MM.1S (cell line): ENCODE data around the gene TCF25.
"Not testable (repeated sequence)": the region's sequence is repeated elsewhere in the genome, so short reads cannot be mapped to it uniquely, and the experiment has no call there.

ENCODE experiments used
- DNase-seq: peaks from one replicate; pipeline ENCODE4 v3.0.0-alpha.2; 2015
- H2AFZ ChIP-seq: fragments of 300-600 bp; sonication (generic); 2 replicates; pipeline ENCODE4 v1.6.0; 2016; ENCODE audit warnings: antibody characterized with exemption, low read length
- H3F3A ChIP-seq: fragments of 300-600 bp; sonication (generic); 2 replicates; pipeline ENCODE4 v1.6.1; 2016; ENCODE audit warnings: mild to moderate bottlenecking, antibody characterized with exemption, low read length, moderate library complexity, mixed read lengths; ENCODE audit not compliant: insufficient read depth
- H3K27ac ChIP-seq: fragments of 300-600 bp; sonication (generic); 2 replicates; pipeline ENCODE4 v1.5.1; 2016; ENCODE audit warnings: mild to moderate bottlenecking, low read length
- H3K27me3 ChIP-seq: fragments of 300-600 bp; sonication (generic); replicated peaks from 2 replicates; pipeline ENCODE4 v1.6.0; 2016; ENCODE audit warnings: low read length; ENCODE audit not compliant: insufficient read depth
- H3K36me3 ChIP-seq: fragments of 300-600 bp; sonication (generic); replicated peaks from 2 replicates; pipeline ENCODE4 v1.6.1; 2016; ENCODE audit warnings: mild to moderate bottlenecking, low read length, mixed read lengths; ENCODE audit not compliant: insufficient read depth
- H3K4me1 ChIP-seq: fragments of 300-600 bp; sonication (generic); 2 replicates; pipeline ENCODE4 v1.6.1; 2016; ENCODE audit warnings: low read length, mixed read lengths
- H3K4me2 ChIP-seq: fragments of 300-600 bp; sonication (generic); 2 replicates; pipeline ENCODE4 v1.6.0; 2016; ENCODE audit warnings: low read depth, low read length
- H3K4me3 ChIP-seq: fragments of 300-600 bp; sonication (generic); 2 replicates; pipeline ENCODE4 v1.5.1; 2016; ENCODE audit warnings: low read length, mixed read lengths
- H3K79me2 ChIP-seq: fragments of 300-600 bp; sonication (generic); 2 replicates; pipeline ENCODE4 v1.6.1; 2016; ENCODE audit warnings: mixed run types, low read length, mixed read lengths
- H3K9ac ChIP-seq: fragments of 300-600 bp; sonication (generic); 2 replicates; pipeline ENCODE4 v1.6.1; 2016; ENCODE audit warnings: low read length, mixed read lengths
- H3K9me2 ChIP-seq: fragments of 300-600 bp; sonication (generic); replicated peaks from 2 replicates; pipeline ENCODE4 v1.6.1; 2016; ENCODE audit warnings: mild to moderate bottlenecking, low read length, mixed read lengths; ENCODE audit not compliant: insufficient read depth
- H3K9me3 ChIP-seq: fragments of 300-600 bp; sonication (generic); replicated peaks from 2 replicates; pipeline ENCODE4 v1.6.1; 2016; ENCODE audit warnings: mild to moderate bottlenecking, low read length, mixed read lengths; ENCODE audit not compliant: insufficient read depth
- H4K20me1 ChIP-seq: fragments of 300-600 bp; sonication (generic); 2 replicates; pipeline ENCODE4 v1.6.1; 2016; ENCODE audit warnings: mild to moderate bottlenecking, low read length, moderate library complexity, mixed read lengths; ENCODE audit not compliant: insufficient read depth
- EZH2 ChIP-seq: fragments of 300-600 bp; sonication (generic); optimal IDR thresholded peaks from 2 replicates; pipeline ENCODE3; 2017; ENCODE audit warnings: low read depth, mild to moderate bottlenecking, antibody characterized with exemption, low read length, mixed read lengths
- EZH2phosphoT487 ChIP-seq: fragments of 300-600 bp; sonication (generic); IDR thresholded peaks from 2 replicates; pipeline ENCODE4 v1.6.1; 2018; ENCODE audit warnings: antibody characterized with exemption, low read length
- TF ChIP-seq, protein P1 (sequence below): fragments of 300-600 bp; sonication (generic); IDR thresholded peaks from 2 replicates; pipeline ENCODE4 v1.5.1; 2016; ENCODE audit warnings: antibody characterized with exemption, low read length, mixed read lengths

TCF25 gene

DNA sequence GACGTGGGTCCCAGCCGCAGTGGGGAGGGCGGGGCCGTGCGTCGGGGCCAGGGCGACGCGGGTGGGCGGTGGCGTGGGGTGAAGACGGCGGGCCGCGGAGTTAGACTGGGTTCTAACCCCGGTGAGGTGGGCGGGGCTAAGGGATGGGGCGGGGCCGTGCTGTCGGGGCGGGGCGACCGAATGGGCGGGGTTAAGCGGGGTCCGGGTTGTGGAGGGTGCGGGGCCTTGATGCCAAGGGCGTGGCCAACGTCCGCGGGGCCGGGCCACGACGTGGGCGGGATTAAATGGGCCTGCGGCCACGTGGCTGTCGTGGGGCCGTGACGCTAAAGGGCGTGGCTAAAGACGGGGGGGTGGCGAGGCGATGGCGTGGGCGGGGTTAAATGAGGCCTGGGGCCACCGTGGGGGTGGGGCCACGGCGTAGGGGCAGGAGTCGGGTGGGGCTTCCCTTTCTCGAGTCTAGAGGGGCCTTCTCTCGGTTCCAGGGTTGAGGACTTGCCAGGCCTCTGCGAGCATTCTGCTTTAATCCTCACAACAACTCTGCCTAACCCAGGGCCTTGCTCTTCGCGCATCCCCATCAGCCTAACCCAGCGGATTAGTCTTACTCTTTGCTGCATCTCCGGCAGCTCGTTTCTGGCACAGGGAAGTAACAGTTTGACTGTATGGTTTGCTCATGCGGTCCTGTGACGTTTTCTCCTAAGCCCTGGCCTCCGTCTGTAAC lies 739 bp downstream of the TCF25 start:
- H3K9me2 ChIP-seq: no peaks in the 10 kb centered on the region
- H3K27me3 ChIP-seq: no peaks in the 10 kb centered on the region
- no peaks in the 10 kb centered on the region for H4K20me1 ChIP-seq
- H3K79me2 ChIP-seq: peaks cover 43% of the 10 kb centered on the region
- TF ChIP-seq, protein P1, sequence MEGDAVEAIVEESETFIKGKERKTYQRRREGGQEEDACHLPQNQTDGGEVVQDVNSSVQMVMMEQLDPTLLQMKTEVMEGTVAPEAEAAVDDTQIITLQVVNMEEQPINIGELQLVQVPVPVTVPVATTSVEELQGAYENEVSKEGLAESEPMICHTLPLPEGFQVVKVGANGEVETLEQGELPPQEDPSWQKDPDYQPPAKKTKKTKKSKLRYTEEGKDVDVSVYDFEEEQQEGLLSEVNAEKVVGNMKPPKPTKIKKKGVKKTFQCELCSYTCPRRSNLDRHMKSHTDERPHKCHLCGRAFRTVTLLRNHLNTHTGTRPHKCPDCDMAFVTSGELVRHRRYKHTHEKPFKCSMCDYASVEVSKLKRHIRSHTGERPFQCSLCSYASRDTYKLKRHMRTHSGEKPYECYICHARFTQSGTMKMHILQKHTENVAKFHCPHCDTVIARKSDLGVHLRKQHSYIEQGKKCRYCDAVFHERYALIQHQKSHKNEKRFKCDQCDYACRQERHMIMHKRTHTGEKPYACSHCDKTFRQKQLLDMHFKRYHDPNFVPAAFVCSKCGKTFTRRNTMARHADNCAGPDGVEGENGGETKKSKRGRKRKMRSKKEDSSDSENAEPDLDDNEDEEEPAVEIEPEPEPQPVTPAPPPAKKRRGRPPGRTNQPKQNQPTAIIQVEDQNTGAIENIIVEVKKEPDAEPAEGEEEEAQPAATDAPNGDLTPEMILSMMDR: no peak
- TF ChIP-seq EZH2phosphoT487: no peak
- no peak for TF ChIP-seq EZH2
- H3K9ac ChIP-seq: peak overlapping the region; percentile 93
- 0 out of 2 replicates have a peak, but pooled peaks cover 3% of the 10 kb centered on the region for H3K4me1 ChIP-seq
- peak; percentile 82 for DNase-seq
- 0 out of 2 replicates have a peak, but pooled peaks cover 5% of the 10 kb centered on the region for H3F3A ChIP-seq
- no peaks in the 10 kb centered on the region for H3K9me3 ChIP-seq
- peak overlapping the region; percentile 47; the same call in 1 of the 2 replicates for H3K4me2 ChIP-seq
- H2AFZ ChIP-seq: no peak overlapping the region
- peak overlapping the region; percentile 75 for H3K4me3 ChIP-seq
- H3K36me3 ChIP-seq: no peaks in the 10 kb centered on the region
- peak overlapping the region; percentile 98; the same call in 1 of the 2 replicates for H3K27ac ChIP-seq

DNA sequence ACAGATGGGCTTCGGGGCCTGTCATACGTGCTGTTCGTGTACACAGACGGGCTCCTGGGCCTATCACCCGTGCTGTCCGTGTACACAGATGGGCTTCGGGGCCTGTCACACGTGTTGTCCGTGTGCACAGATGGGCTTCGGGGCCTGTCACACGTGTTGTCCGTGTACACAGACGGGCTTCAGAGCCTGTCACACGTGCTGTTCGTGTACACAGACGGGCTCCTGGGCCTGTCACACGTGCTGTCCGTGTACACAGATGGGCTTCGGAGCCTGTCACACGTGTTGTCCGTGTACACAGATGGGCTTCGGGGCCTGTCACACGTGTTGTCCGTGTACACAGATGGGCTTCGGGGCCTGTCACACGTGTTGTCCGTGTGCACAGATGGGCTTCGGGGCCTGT lies 5.7 kb downstream of the TCF25 start:
- H3K36me3 ChIP-seq: not testable (repeated sequence)

DNA sequence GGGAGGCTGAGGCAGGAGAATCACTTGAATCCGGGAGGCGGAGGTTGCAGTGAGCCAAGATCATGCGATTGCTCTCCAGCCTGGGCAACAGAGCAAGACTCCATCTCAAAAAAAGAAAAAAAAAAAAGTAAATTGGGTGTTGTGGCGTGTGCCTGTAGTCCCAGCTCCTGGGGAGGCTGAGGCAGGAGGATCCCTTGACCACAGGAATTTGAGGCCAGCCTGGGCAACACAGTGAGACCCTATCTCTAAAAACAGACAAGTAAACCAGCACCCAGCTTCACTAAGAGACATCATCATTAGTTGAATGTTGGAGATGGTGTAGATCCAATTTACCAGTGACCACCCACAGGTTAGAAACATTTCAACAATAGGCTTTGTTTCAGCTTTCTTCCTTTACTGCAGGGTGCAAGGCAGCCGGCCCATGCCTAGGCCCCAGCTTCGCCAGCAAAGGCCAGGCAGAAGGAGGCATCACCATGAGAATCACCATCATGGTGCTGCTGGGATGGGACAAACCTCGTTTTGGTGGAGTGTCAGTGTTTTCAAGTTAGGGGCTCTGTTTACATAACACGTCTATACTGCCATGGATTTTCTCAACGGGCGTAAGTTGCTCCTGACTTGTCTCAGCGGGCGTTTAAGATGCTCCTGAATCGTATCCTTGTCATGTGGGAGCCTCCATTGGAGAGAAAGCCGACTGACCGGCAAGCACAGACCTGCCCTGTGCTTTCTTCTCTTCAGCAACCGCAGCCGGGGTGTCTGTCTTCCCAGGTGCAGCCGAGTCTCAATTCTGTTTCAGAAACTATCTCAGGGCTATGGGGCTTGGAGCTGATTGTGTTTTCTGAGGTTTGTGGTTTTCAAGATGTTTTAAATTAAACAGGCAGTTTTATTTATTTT lies 7.3 kb downstream of the TCF25 start:
- peak; percentile 67 for DNase-seq
- no peaks in the 10 kb centered on the region for H3K36me3 ChIP-seq
- no peak overlapping the region for H2AFZ ChIP-seq
- H3K9me2 ChIP-seq: no peaks in the 10 kb centered on the region
- peaks cover 63% of the 10 kb centered on the region for H3K79me2 ChIP-seq
- H3K4me2 ChIP-seq: peak overlapping the region; percentile 45; the same call in 1 of the 2 replicates
- TF ChIP-seq, protein P1: no peak
- TF ChIP-seq EZH2 (no peak), EZH2phosphoT487 (no peak)
- H3K9me3 ChIP-seq: no peaks in the 10 kb centered on the region
- H3F3A ChIP-seq: peaks cover 12% of the 10 kb centered on the region
- H4K20me1 ChIP-seq: no peaks in the 10 kb centered on the region
- no peaks in the 10 kb centered on the region for H3K27me3 ChIP-seq
- H3K27ac ChIP-seq: peak overlapping the region; percentile 67; the same call in 1 of the 2 replicates
- H3K4me3 ChIP-seq: no peak overlapping the region
- peaks cover 10% of the 10 kb centered on the region for H3K4me1 ChIP-seq
- no peak overlapping the region for H3K9ac ChIP-seq

More for the DNA sequence above, 5.7 kb downstream of the TCF25 start:
- Histone ChIP-seq H3K4me1 (peaks cover 10% of the 10 kb centered on the region), H3F3A (peaks cover 17% of the 10 kb centered on the region), H3K79me2 (peaks cover 76% of the 10 kb centered on the region)
- H3K9ac ChIP-seq, DNase-seq, H3K4me3 ChIP-seq, H2AFZ ChIP-seq, H3K9me3 ChIP-seq, H3K27me3 ChIP-seq, H3K4me2 ChIP-seq, H3K9me2 ChIP-seq, H3K27ac ChIP-seq, H4K20me1 ChIP-seq: not testable (repeated sequence)
